Measurements from ENCODE around the gene PHACTR4.
"Not testable (repeated sequence)": the region's sequence is repeated elsewhere in the genome, so short reads cannot be mapped to it uniquely, and the experiment has no call there.

The PHACTR4 gene

GRCh38 chr1:28373450-28373849 is 3.9 kb downstream of the PHACTR4 start:
- not testable (repeated sequence) for DNase-seq

- no peak for DNase-seq
Observed at GRCh38 chr1:28374297-28374696, 4.8 kb downstream of the PHACTR4 start.

DNA sequence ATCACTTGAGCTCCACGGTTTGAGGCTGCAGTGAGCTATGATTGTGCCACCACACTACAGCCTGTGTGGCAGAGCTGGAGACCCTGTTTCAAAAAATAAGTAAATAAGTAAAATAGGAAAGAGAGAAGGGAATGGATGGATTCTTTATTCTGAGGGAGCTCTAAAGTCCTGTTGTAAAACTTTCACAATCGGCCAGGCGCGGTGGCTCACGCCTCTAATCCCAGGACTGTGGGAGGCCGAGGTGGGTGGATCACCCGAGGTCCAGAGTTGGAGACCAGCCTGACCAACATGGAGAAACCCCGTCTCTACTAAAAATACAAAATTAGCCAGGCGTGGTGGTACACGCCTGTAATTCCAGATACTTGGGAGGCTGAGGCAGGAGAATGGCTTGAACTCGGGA is 6.1 kb downstream of the PHACTR4 start:
- DNase-seq: not testable (repeated sequence)

DNA sequence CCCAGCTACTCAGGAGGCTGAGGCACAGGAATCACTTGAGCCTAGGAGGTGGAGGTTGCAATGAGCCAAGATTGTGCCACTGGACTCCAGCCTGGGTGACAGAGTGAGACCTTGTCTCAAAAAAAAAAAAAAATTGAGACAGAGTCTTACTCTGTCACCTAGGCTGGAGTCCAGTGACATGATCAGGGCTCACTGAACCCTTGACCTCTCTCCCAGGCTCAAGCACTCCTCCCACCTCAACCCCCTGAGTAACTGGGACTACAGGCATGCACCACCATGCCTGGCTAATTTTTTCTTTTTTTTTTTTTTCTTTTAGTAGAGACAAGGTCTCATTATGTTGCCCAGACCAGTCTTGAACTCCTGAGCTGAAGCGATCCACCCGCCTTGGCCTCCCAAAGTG is 6.7 kb downstream of the PHACTR4 start:
- not testable (repeated sequence) for DNase-seq

DNA sequence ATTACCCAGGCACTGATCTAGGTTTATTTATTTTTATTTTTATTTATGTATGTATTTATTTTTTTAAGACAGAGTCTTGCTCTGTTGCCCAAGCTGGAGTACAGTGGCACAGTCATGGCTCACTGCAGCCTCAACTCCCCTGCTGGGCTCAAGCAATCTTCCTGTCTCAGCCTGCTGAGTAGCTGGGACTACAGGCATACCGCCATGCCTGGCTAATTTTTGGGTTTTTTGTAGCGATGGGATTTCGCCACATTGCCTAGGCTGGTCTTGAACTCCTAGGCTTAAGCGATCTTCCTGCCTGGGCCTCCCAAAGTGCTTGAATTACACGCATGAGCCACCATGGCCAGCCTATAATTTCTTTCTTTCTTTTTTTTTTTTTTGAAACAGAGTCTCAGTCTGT is 9.4 kb downstream of the PHACTR4 start:
- no peak for DNase-seq

DNA sequence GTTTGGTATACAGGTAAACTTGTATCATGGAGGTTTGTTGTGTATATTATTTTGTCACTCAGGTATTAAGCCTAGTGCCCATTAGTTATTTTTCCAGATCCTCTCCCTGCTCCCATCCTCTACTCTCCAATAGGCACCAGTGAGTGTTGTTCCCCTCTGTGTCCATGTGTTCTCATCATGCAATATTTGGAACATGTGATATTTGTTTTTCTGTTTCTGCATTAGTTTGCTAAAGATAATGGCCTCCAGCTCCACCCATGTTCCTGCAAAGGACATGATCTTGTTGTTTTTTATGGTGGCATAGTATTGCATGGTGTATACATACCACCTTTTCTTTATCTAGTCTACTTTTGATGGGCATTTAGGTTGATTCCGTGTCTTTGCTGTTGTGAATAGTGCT is 10.9 kb downstream of the PHACTR4 start:
- DNase-seq: no peak

GRCh38 chr1:28383785-28384184 is 14.2 kb downstream of the PHACTR4 start:
- DNase-seq: not testable (repeated sequence)

- no peak for DNase-seq
Observed at GRCh38 chr1:28392027-28392652, 22.6 kb downstream of the PHACTR4 start.

DNA sequence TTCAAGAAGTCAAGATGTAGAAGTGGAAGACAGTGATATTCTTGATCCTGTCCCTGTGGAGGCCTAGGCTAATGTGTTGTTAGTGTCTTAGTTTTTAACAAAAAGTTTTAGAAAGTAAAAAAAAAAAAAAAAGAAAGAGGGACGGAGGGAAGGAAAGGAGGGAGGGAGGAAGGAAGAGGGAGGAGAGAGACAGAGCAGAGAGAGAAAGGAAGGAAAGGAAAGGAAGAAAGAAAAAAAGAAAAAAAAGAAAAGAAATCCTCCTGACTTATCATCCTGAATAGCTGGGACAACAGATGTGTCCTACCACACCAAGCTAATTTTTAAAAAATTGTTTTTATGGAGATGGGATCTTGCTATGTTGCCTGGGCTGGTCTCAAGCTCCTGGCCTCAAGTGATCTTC is 24.6 kb downstream of the PHACTR4 start:
- no peak for DNase-seq

DNA sequence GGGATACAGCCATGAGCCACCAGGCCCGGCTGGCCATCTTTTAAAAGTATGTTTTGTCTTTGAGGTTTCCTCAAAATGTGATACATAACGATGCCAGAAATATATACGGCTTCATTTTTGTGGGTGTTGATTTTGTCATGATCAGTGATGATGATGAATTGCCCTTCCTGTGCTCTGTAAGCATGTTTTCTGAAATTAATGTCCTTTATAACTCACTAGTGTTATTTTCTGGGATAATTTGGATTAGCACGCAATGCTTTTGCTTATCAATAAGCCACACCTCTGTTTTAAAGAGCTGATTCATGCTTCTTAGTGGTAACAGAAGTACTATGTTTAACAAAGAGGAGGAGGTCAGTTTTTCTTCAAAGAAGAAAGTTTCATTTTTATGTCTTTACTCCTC is 25.6 kb downstream of the PHACTR4 start:
- DNase-seq: no peak

DNA sequence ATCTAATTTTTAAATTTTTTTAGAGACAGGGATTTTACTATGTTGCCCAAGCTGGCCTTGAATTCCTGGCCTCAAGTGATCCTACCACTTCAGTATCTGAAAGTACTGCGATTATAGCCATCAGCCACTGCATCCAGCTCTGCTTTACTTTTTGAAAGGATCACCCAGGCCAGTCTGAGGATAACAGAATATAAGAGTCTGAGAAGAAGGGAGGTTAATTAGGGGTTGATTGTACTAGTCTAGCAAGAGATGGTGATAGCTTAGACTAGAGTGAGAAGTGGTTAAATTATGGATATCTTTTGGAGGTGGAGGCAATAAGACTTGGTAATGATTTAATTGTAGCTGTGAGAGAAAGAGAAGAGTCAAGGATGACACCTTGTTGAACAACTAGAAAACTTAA is 32.2 kb downstream of the PHACTR4 start:
- DNase-seq: no peak

DNA sequence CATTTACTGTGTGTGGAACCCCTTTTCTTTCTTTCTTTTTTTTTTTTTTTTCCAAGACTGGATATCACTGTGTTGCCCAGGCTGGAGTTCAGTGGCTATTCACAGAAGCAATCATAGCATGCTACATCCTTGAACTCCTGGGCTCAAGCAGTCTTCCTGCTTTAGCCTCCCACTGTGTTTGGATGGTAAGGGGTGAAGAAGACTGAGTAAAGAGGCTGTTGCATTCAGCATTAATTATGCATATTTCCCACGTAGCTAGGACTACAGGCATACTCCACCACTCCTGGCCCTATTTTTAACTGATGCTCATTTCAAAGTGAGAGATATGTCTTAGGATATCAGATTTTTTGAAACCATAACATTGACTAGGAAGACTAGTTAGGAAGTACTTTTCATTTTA is 39.5 kb downstream of the PHACTR4 start:
- no peak for DNase-seq

- DNase-seq: no peak
Observed at GRCh38 chr1:28411656-28412055, 42.1 kb downstream of the PHACTR4 start.

DNA sequence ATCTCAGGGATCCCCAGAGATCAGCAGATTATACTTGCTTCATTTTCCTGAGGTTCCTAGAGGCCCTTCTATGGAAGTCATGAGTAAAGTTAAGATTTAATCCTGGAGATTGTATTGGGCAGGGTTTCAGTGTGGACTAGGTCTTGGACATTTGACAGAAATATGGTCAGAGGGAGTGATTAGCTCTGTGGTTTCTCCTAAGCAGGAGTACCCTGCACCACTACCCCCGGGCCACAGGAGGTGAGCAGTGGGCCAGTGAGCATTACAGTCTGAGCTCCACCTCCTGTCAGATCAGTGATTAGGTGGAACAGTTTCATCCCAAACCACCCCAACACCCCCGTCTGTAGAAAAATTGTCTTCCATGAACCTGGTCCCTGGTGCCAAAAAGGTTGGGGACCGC is 43.2 kb downstream of the PHACTR4 start:
- DNase-seq: no peak

- DNase-seq: no peak
Observed at GRCh38 chr1:28416509-28417194, 47.1 kb downstream of the PHACTR4 start.

DNA sequence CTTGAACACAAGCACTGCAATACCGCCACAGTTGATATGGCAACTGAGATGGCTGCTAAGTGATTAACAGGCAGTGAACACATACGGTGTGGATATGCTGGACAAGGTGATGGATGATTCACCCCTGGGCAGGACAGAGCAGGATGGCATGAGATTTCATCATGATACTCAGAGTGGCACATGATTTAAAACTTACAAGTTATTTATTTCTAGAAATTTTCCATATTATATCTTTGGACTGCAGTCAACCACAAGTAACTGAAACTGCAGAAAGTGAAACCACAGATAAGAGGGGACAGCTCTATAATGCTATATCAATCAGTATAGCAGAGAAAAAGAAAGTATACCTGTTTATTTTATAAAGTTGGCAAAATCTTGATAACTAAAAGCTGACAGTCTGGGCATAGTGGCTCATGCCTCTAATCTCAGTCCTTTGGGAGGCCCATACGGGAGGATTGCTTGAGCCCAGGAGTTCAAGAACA is 47.9 kb downstream of the PHACTR4 start:
- DNase-seq: no peak

DNA sequence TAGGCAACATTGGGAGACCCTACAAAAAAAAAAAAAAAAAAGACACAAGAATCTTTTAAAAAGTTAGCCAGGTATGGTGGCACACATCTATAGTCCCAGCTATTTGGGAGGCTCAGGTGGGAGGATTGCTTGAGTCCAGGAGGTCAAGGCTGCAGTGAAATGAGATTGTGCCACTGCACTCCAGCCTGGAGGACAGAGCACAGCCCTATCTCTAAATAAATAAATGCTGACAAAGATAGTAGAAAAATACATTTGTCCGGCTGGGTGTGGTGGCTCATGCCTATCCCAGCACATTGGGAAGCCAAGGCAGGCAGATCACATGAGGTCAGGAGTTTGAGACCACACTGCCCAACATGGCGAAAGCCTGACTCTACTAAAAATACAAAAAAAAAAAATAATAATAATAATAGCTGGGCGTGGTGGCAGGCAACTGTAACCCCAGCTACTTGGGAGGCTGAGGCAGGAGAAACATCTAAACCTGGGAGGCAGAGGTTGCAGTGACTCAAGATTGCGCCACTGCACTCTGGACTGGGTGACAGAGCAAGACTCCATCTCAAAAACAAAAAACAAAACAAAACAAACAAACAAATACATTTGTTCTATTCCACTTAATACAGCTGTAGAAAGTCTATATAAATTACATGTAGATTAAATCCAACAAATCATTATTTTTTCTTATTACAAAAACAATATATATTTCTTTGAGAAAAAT is 48.5 kb downstream of the PHACTR4 start:
- no peak for DNase-seq

- DNase-seq: no peak
Observed at GRCh38 chr1:28421744-28422143, 52.2 kb downstream of the PHACTR4 start.

GRCh38 chr1:28426831-28427230 is 57.3 kb downstream of the PHACTR4 start:
- DNase-seq: no peak

- no peak for DNase-seq
Observed at GRCh38 chr1:28428012-28428411, 58.5 kb downstream of the PHACTR4 start.

DNA sequence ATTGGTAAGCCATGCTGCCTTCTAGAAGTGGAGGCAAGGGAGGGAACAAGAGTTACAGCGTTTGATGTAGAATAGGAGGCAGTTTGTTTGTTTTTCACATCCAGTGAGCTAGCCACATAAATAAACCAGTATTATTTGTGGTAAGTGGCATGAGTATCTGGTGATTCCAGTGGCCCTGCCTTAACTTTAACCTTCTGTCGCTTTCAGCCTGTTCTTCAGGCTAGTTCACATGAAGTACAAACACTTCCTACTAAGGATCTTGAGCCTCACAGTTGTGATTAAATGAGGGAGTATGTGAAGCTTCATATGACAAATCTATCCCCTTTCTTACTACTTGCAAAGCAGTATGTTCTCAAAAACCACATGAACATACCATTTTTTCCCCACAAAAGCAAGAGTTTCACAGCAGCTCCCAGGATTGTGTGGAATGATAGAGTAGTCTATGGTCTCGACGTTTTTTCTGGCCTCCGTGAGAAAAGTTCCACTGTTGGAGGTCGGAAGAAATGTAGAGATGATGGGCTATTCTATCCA is 59.5 kb downstream of the PHACTR4 start:
- no peak for DNase-seq

DNA sequence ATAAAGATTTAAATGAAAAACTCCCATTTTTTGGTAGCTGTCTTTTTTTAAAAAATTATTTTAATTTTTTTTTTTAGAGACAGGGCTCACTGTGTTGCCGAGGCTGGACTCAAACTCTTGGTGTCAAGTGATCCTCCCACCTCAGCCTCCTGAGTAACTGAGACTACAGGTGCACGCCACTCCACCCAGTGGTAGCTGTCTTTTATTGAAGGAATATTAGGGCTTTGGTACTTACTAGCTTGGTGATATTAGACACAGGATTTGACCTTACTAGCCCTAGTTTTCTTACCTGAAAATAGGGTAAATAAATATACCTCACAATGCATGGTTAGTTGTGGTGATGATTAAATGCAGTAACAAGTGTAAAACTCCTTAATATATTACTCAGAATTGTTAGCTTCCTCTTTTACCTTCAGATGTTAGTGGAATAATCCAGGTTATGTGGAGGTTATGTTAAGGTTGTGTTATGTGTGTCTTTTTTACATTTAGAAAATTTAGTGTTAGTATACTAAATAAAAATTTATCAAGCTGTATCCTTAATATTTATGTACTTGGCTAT is 66.8 kb downstream of the PHACTR4 start:
- no peak for DNase-seq

DNA sequence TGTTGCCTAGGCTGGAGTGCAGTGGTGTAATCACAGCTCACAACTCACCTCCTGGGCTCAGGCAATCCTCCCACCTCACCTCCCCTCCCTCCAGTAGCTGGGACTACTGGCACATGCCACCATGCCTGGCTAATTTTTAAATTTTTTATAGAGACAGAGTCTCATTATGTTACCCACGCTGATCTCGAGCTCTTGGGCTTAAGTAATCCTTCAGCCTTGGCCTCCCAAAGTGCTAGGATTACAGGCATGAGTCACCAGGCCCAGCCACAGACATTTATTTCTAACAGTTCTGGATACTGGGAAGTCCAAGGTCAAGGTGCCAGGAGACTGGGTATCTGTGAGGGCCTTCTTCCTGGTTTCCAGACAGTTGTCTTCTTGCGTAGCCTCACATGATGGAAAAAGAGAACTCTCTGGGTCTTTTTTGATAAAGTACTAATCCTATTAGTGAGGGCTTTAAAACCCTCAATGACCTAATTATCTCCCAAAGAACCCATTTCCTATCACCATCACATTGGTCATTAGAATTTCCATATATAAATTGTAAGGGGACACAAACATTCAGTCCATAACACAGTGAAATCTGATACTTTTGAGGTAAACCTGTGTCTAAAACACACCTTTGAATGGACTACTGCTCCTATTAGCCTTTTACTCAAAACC is 67.9 kb downstream of the PHACTR4 start:
- no peak for DNase-seq

Measured in NCI-H2081 treated with DMSO at 0.1 percent for 48 hours (cell line).